OCI-LY3 (cell line): Measurements from ENCODE around the gene GNPNAT1.

Experiments used
- H2AFZ ChIP-seq: fragments of 200-600, 300-600 bp; shearing (Covaris generic); 2 replicates; pipeline ENCODE4 v1.6.0; 2014; ENCODE audit warnings: antibody characterized with exemption, low read depth, low read length
- H3K27ac ChIP-seq: fragments of 200-600, 300-600 bp; sonication (generic); 2 replicates; pipeline ENCODE4 v1.5.1; 2014; ENCODE audit warnings: mild to moderate bottlenecking, low read length, moderate library complexity, mixed read lengths
- H3K27me3 ChIP-seq: fragments of 200-600, 300-600 bp; sonication (generic); 2 replicates; pipeline ENCODE4 v1.6.1; 2014; ENCODE audit warnings: low read depth, low read length, mixed read lengths
- H3K36me3 ChIP-seq: fragments of 200-600, 300-600 bp; sonication (generic); replicated peaks from 2 replicates; pipeline ENCODE3; 2014; ENCODE audit warnings: low read depth, low read length, mixed read lengths
- H3K4me1 ChIP-seq: fragments of 300-600, 200-600 bp; sonication (generic); 2 replicates; pipeline ENCODE4 v1.6.1; 2014; ENCODE audit warnings: low read length, mixed read lengths
- H3K4me2 ChIP-seq: fragments of 200-600, 300-600 bp; sonication (generic); 2 replicates; pipeline ENCODE4 v1.6.1; 2014; ENCODE audit warnings: low read length, mixed read lengths
- H3K4me3 ChIP-seq: fragments of 300-600, 200-600 bp; sonication (generic); 2 replicates; pipeline ENCODE4 v1.5.1; 2014; ENCODE audit warnings: antibody characterized with exemption, mild to moderate bottlenecking, low read length, moderate library complexity
- H3K79me2 ChIP-seq: fragments of 300-600, 200-600 bp; shearing (Covaris generic); 2 replicates; pipeline ENCODE4 v1.6.1; 2014; ENCODE audit warnings: mild to moderate bottlenecking, low read length, mixed read lengths
- H3K9ac ChIP-seq: fragments of 300-600, 200-600 bp; shearing (Covaris generic); 2 replicates; pipeline ENCODE4 v1.6.0; 2014; ENCODE audit warnings: mild to moderate bottlenecking, low read length, moderate library complexity
- H3K9me3 ChIP-seq: fragments of 200-600, 300-600 bp; shearing (Covaris generic); 2 replicates; pipeline ENCODE4 v1.6.1; 2014; ENCODE audit warnings: low read length, mixed read lengths; ENCODE audit not compliant: insufficient read depth
- H4K20me1 ChIP-seq: fragments of 200-600, 300-600 bp; sonication (generic); 2 replicates; pipeline ENCODE4 v1.6.1; 2016; ENCODE audit warnings: low read length, mixed read lengths; ENCODE audit not compliant: insufficient read depth
- CTCF ChIP-seq: fragments of 200-600, 300-600 bp; sonication (generic); IDR thresholded peaks from 2 replicates; pipeline ENCODE4 v1.5.1; 2014; ENCODE audit warnings: antibody characterized with exemption, low read length, low read depth
- EZH2phosphoT487 ChIP-seq: fragments of 200-600 bp; shearing (Covaris generic); IDR thresholded peaks from 2 replicates; pipeline ENCODE4 v1.6.1; 2018; ENCODE audit warnings: antibody characterized with exemption, mixed run types, low read depth

GNPNAT1 gene

GRCh38 chr14:52759145-52759544 lies 32.3 kb downstream of the GNPNAT1 start:
- H3K36me3 ChIP-seq, result no peaks in the 10 kb centered on the region
- no peaks in the 10 kb centered on the region for H3K4me1 ChIP-seq
- no peaks in the 10 kb centered on the region for H3K79me2 ChIP-seq
- no peak overlapping the region for H2AFZ ChIP-seq
- no peak for TF ChIP-seq CTCF
- TF ChIP-seq EZH2phosphoT487, result no peak
- H3K9ac ChIP-seq, result no peak overlapping the region
- no peaks in the 10 kb centered on the region for H3K9me3 ChIP-seq
- no peaks in the 10 kb centered on the region for H4K20me1 ChIP-seq
- H3K27ac ChIP-seq, result no peak overlapping the region
- no peak overlapping the region for H3K4me2 ChIP-seq
- no peaks in the 10 kb centered on the region for H3K27me3 ChIP-seq
- no peak overlapping the region for H3K4me3 ChIP-seq

GRCh38 chr14:52755607-52756316 lies 35.6 kb downstream of the GNPNAT1 start:
- Histone ChIP-seq H4K20me1 (no peaks in the 10 kb centered on the region), H3K27me3 (no peaks in the 10 kb centered on the region), H3K4me1 (no peaks in the 10 kb centered on the region), H3K9me3 (no peaks in the 10 kb centered on the region), H2AFZ (no peak overlapping the region), H3K79me2 (no peaks in the 10 kb centered on the region), H3K4me3 (no peak overlapping the region), H3K4me2 (no peak overlapping the region), H3K36me3 (no peaks in the 10 kb centered on the region), H3K27ac (no peak overlapping the region), H3K9ac (no peak overlapping the region)
- TF ChIP-seq CTCF (no peak), EZH2phosphoT487 (no peak)

- Histone ChIP-seq H4K20me1 (no peaks in the 10 kb centered on the region), H3K36me3 (peaks cover 10% of the 10 kb centered on the region), H3K79me2 (no peaks in the 10 kb centered on the region), H3K27ac (no peak overlapping the region), H3K27me3 (no peaks in the 10 kb centered on the region), H3K9me3 (no peaks in the 10 kb centered on the region), H3K4me1 (peaks cover 6% of the 10 kb centered on the region), H2AFZ (no peak overlapping the region), H3K9ac (no peak overlapping the region), H3K4me2 (no peak overlapping the region), H3K4me3 (no peak overlapping the region)
- TF ChIP-seq CTCF (no peak), EZH2phosphoT487 (no peak)
Measured at GRCh38 chr14:52748647-52749292, 42.6 kb downstream of the GNPNAT1 start.

GRCh38 chr14:52741865-52742264 lies 49.5 kb downstream of the GNPNAT1 start:
- Histone ChIP-seq H3K27me3 (no peaks in the 10 kb centered on the region), H2AFZ (0 out of 2 replicates have a peak overlapping the region, but pooled peaks have one; percentile 6), H3K36me3 (peaks cover 2% of the 10 kb centered on the region), H3K4me2 (peak overlapping the region; percentile 62), H3K79me2 (peaks cover 7% of the 10 kb centered on the region), H3K27ac (peak overlapping the region; percentile 59), H3K4me1 (peaks cover 16% of the 10 kb centered on the region), H3K9ac (peak overlapping the region; percentile 28; the same call in 1 of the 2 replicates), H3K4me3 (peak overlapping the region; percentile 33; the same call in 1 of the 2 replicates), H4K20me1 (no peaks in the 10 kb centered on the region), H3K9me3 (no peaks in the 10 kb centered on the region)
- TF ChIP-seq EZH2phosphoT487 (no peak), CTCF (no peak)
